Neural cell (in vitro differentiated cells): ENCODE data around the gene VMP1. TPM values are rescaled to one million over a fixed set of nuclear protein-coding genes. Genes with fewer than 3 reads are reported as not detected.

ENCODE experiments used
- H2AFZ ChIP-seq: fragments of 200-600, 300-800 bp; sonication (generic), shearing (Covaris generic); 2 replicates; pipeline ENCODE4 v1.6.0; 2014; ENCODE audit warnings: low read depth, mild to moderate bottlenecking, antibody characterized with exemption, low read length, moderate library complexity
- H3F3A ChIP-seq: fragments of 200-600 bp; shearing (Covaris generic); 2 replicates; pipeline ENCODE4 v1.6.1; 2016; ENCODE audit warnings: mild to moderate bottlenecking, moderate library complexity, mixed read lengths, antibody characterized with exemption, low read length; ENCODE audit not compliant: insufficient read depth, poor library complexity, severe bottlenecking
- H3K27ac ChIP-seq: fragments of 200-600, 300-800 bp; sonication (generic), shearing (Covaris generic); 2 replicates; pipeline ENCODE4 v1.5.1; 2014; ENCODE audit warnings: mild to moderate bottlenecking, low read length, moderate library complexity
- H3K27me3 ChIP-seq: fragments of 300-800, 200-600 bp; sonication (generic), shearing (Covaris generic); 2 replicates; pipeline ENCODE4 v1.6.0; 2014; ENCODE audit warnings: mild to moderate bottlenecking, low read depth, low read length, moderate library complexity; ENCODE audit not compliant: insufficient read depth
- H3K36me3 ChIP-seq: fragments of 300-800, 200-600 bp; sonication (generic), shearing (Covaris generic); 2 replicates; pipeline ENCODE4 v1.5.1; 2014; ENCODE audit warnings: mild to moderate bottlenecking, antibody characterized with exemption, low read length, moderate library complexity; ENCODE audit not compliant: insufficient read depth
- H3K4me2 ChIP-seq: fragments of 300-800, 200-600 bp; sonication (generic), shearing (Covaris generic); 2 replicates; pipeline ENCODE4 v1.6.0; 2014; ENCODE audit warnings: mild to moderate bottlenecking, low read length
- H3K4me3 ChIP-seq: fragments of 300-800, 200-600 bp; sonication (generic), shearing (Covaris generic); 2 replicates; pipeline ENCODE4 v1.5.1; 2014; ENCODE audit warnings: mild to moderate bottlenecking, low read length, moderate library complexity
- H3K79me2 ChIP-seq: fragments of 200-600 bp; shearing (Covaris generic); replicated peaks from 2 replicates; pipeline ENCODE4 v1.6.0; 2014; ENCODE audit warnings: mild to moderate bottlenecking, low read length, moderate library complexity; ENCODE audit not compliant: insufficient read depth
- H3K9ac ChIP-seq: fragments of 300-800, 200-600 bp; sonication (generic), shearing (Covaris generic); 2 replicates; pipeline ENCODE4 v1.6.1; 2016; ENCODE audit warnings: mild to moderate bottlenecking, low read length, mixed read lengths
- H3K9me2 ChIP-seq: fragments of 200-600 bp; shearing (Covaris generic); 2 replicates; pipeline ENCODE4 v1.6.1; 2016; ENCODE audit warnings: mild to moderate bottlenecking, low read length, mixed read lengths; ENCODE audit not compliant: insufficient read depth
- H3K9me3 ChIP-seq: fragments of 200-600, 300-800 bp; sonication (generic), shearing (Covaris generic); 2 replicates; pipeline ENCODE4 v1.6.1; 2016; ENCODE audit warnings: mild to moderate bottlenecking, mixed run types, low read length, moderate library complexity, mixed read lengths
- H4K20me1 ChIP-seq: fragments of 200-600 bp; shearing (Covaris generic); 2 replicates; pipeline ENCODE4 v1.6.1; 2016; ENCODE audit warnings: mild to moderate bottlenecking, mixed run types; ENCODE audit not compliant: insufficient read depth
- CTCF ChIP-seq: fragments of 450-650 bp; IDR thresholded peaks from 2 replicates; pipeline ENCODE4 v1.5.1; 2014; ENCODE audit warnings: antibody characterized with exemption, mild to moderate bottlenecking, moderate library complexity; ENCODE audit not compliant: poor library complexity, severe bottlenecking
- EP300 ChIP-seq: fragments of 450-650 bp; conservative IDR thresholded peaks from 2 replicates; pipeline ENCODE4 v1.6.1; 2014; ENCODE audit warnings: antibody characterized with exemption, mild to moderate bottlenecking, moderate library complexity; ENCODE audit not compliant: poor library complexity, severe bottlenecking
- EZH2 ChIP-seq: fragments of 200-600, 300-800 bp; shearing (Covaris generic), sonication (generic); IDR thresholded peaks from 2 replicates; pipeline ENCODE4 v1.6.1; 2014; ENCODE audit warnings: antibody characterized with exemption, low read length, borderline replicate concordance, mild to moderate bottlenecking; ENCODE audit not compliant: insufficient read depth, poor library complexity, severe bottlenecking
- MXI1 ChIP-seq: fragments of 450-650 bp; conservative IDR thresholded peaks from 2 replicates; pipeline ENCODE4 v1.6.1; 2014; ENCODE audit warnings: antibody characterized with exemption, mild to moderate bottlenecking; ENCODE audit not compliant: poor library complexity, severe bottlenecking
- POLR2AphosphoS5 ChIP-seq: IDR thresholded peaks from 2 replicates; pipeline ENCODE4 v1.6.1; 2012
- RAD21 ChIP-seq: fragments of 450-650 bp; conservative IDR thresholded peaks from 2 replicates; pipeline ENCODE4 v1.6.1; 2014; ENCODE audit warnings: antibody characterized with exemption, mild to moderate bottlenecking, moderate library complexity
- SMC3 ChIP-seq: fragments of 450-650 bp; conservative IDR thresholded peaks from 2 replicates; pipeline ENCODE4 v1.6.1; 2014; ENCODE audit warnings: antibody characterized with exemption, mild to moderate bottlenecking, moderate library complexity; ENCODE audit not compliant: poor library complexity
- TAF1 ChIP-seq: IDR thresholded peaks from 2 replicates; pipeline ENCODE4 v1.6.1; 2012; ENCODE audit warnings: low read depth
- polyA plus RNA-seq: library from polyadenylated mRNA; depleted of rRNA; stranded (reverse); fragments of >200 nt; gene quantifications from 2 replicates; pipeline ENCODE4 v1.2.3, GENCODE V29; 2014
- TF ChIP-seq, protein P1 (sequence below): IDR thresholded peaks from 2 replicates; pipeline ENCODE4 v1.6.1; 2012; ENCODE audit warnings: borderline replicate concordance

The VMP1 gene
- polyA plus RNA-seq, 1 donor from 2014 or later: 75.9 TPM

DNA sequence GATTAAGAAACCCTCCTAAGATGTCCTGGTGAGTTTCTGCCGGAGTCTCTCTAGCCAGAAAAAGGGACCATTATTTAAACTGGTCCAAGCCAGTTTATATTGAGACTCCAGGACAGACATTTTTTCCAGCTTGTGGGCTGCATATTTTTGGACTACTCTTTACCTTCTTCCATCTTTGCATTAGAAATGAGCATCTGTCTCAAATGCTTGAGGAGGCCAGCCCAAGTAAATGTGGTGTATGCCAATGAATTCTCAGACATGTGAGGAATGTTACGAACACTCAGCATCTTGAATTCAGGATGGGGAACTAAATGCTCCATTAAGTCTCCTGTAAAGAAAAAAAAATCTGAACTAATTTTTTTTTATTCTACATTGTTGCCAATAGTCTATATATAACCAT is 166.9 kb downstream of the VMP1 start:
- Histone ChIP-seq H3K27ac (no peak overlapping the region), H3K9me3 (no peaks in the 10 kb centered on the region), H3F3A (no peaks in the 10 kb centered on the region), H2AFZ (no peak overlapping the region), H3K27me3 (no peaks in the 10 kb centered on the region), H3K4me3 (no peak overlapping the region), H4K20me1 (no peaks in the 10 kb centered on the region), H3K79me2 (no peaks in the 10 kb centered on the region), H3K9me2 (no peaks in the 10 kb centered on the region), H3K36me3 (no peaks in the 10 kb centered on the region), H3K9ac (no peak overlapping the region), H3K4me2 (no peak overlapping the region)
- TF ChIP-seq MXI1 (no peak), SMC3 (no peak), CTCF (no peak), TAF1 (no peak), EP300 (no peak), RAD21 (no peak), EZH2 (no peak), POLR2AphosphoS5 (no peak)
- TF ChIP-seq, protein P1, sequence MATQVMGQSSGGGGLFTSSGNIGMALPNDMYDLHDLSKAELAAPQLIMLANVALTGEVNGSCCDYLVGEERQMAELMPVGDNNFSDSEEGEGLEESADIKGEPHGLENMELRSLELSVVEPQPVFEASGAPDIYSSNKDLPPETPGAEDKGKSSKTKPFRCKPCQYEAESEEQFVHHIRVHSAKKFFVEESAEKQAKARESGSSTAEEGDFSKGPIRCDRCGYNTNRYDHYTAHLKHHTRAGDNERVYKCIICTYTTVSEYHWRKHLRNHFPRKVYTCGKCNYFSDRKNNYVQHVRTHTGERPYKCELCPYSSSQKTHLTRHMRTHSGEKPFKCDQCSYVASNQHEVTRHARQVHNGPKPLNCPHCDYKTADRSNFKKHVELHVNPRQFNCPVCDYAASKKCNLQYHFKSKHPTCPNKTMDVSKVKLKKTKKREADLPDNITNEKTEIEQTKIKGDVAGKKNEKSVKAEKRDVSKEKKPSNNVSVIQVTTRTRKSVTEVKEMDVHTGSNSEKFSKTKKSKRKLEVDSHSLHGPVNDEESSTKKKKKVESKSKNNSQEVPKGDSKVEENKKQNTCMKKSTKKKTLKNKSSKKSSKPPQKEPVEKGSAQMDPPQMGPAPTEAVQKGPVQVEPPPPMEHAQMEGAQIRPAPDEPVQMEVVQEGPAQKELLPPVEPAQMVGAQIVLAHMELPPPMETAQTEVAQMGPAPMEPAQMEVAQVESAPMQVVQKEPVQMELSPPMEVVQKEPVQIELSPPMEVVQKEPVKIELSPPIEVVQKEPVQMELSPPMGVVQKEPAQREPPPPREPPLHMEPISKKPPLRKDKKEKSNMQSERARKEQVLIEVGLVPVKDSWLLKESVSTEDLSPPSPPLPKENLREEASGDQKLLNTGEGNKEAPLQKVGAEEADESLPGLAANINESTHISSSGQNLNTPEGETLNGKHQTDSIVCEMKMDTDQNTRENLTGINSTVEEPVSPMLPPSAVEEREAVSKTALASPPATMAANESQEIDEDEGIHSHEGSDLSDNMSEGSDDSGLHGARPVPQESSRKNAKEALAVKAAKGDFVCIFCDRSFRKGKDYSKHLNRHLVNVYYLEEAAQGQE: no peak

- H3K4me3 ChIP-seq: no peak overlapping the region
- H3K9me3 ChIP-seq: no peaks in the 10 kb centered on the region
- no peak overlapping the region for H3K27ac ChIP-seq
- H3K27me3 ChIP-seq: no peaks in the 10 kb centered on the region
- no peaks in the 10 kb centered on the region for H3F3A ChIP-seq
- H3K36me3 ChIP-seq: no peaks in the 10 kb centered on the region
- H3K4me2 ChIP-seq: no peak overlapping the region
- H3K9me2 ChIP-seq: no peaks in the 10 kb centered on the region
- H3K9ac ChIP-seq: no peak overlapping the region
- TF ChIP-seq CTCF (no peak), TAF1 (no peak), RAD21 (no peak), EZH2 (no peak), POLR2AphosphoS5 (no peak)
- TF ChIP-seq, protein P1: no peak
- H2AFZ ChIP-seq: no peak overlapping the region
- no peaks in the 10 kb centered on the region for H4K20me1 ChIP-seq
- no peaks in the 10 kb centered on the region for H3K79me2 ChIP-seq
Observed at GRCh38 chr17:59876107-59876506, 168.7 kb downstream of the VMP1 start.
